Activated CD4-positive, alpha-beta T cell treated with anti-CD3 and anti-CD28 coated beads, Interleukin-2, amount 50 U/mL, for 24 hours (primary cell): Measurements from ENCODE around the gene KNSTRN.

Experiments used
- DNase-seq, 2 donors: peaks; one replicate each; pipeline ENCODE4 v3.0.0-alpha.2; 2020; ENCODE audit warnings: low read depth in 1 of 2, low spot score in 1 of 2

KNSTRN gene

DNA sequence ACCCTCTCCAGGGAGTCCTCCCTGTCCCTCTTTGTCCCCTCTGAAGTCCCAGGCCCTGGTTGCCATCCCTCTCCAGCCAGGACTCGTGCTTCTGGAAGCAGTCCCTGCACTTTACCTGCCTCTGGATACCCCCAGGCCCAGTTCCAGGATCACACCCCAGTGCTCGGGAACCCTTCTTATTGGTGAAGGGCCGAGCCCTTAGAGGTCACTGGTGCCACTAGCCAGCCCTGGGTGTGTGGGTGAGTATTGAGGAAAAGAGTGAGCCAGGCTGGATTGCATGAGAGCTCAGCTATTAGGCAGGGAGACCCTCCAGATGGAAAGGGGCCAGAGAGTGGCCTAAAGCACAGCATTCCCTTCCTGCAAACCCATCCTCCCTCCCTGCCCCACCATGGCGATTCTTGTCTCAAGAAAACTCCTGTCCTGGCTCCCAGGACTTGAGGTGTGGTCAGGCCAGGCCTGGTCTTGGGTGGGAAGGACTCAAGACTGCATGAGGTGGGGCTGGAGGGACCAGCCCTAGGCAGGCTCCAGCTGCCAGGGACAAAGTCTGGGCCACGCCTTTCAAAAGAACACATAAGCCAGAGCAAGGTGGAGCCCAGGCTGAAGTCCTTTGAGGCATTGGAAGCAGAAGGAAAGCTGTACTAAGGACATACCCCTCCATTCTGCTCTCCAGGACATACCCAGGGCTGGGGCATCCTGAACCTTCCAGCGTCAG lies 36.5 kb upstream of the KNSTRN start:
- no peak for DNase-seq

DNA sequence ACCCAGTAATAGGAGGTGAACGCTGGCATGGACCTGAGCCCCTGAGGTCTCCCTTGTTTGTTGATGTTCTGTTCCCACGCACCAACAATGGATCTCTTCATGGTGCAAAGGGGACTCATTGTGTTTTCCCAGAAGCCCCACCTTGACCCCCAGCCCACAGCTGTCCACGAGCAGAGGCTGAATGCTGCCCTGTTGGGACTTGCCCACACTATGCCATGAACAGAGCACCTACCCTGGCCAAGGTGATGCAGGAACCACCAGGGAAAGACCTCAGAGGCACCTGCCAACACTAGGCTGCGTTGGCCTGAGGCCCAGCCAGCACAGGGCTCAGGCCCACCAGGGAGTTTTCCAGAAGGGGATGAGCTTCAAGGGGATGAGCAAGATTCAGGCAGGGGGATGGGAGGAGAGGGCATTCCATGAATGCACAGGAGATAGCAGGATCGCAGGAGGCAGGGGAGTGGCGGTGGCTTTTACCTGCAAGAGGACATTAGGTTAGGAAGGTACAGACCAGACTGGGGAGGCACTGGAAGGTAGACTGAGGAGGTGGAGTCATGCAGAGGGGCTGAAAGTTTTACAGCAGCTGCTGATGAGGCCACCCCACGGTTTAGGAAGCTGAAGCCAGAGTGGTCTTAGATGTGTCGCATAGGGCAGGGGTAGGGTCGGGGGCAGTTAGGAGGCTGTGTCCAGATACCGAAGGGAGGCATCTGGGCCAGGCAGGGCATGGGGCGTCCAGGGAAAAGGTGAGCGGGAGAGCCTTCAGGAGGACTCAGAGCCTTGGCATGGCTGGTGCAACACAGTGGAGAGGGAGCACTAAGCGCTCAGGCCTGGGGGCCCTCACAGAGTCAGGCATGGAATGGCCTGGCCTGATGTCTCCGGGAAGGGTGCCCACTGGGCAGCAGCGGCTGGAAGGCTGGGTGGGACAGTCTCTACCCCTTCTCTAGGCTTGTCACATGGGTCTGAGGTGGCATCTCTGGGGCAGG lies 35.7 kb upstream of the KNSTRN start:
- DNase-seq = no peak

DNA sequence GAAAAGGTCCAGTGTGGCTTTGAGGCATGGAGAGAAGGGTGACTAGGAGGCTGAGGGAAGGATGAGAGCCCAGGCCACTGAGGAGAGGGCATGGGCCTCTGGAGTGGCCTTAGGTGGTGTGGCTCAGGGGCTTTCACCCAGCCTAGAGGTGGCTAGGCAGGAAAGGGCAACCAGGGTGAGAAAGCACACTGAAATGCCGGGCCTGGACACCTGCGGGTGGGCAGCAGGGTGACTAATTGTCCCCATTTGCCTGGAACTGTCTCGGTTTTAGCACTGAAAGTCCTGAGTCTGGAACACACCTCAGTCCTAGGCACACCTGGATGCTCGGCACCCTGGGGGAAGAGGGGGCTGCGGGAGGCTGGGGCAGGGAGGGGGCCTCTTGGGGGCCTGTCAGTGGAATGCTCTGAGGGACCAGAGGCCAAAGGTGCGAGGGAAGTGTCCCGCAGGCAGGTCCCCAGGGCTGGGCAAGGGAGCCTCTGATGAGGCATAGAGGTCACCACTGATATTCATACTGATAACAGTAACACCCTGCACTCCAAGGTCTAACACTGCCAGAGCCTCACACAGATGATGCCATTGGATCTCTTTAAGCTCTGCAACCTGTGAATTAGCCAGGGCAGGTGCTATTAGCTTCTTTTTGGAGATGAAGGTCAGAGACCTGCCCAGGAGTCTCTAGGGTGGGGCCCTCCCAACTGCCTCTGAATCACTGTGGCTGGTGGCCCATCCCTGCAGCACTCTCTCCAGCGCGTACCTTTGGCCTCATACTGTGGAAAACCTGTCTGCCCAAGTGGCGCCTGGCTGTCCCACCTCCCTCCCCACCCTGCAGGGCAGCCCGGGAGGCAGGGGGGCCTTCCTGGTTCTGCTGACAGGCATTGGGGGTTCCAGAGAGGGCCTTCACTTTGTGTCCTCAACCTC lies 34.7 kb upstream of the KNSTRN start:
- DNase-seq = no peak

DNA sequence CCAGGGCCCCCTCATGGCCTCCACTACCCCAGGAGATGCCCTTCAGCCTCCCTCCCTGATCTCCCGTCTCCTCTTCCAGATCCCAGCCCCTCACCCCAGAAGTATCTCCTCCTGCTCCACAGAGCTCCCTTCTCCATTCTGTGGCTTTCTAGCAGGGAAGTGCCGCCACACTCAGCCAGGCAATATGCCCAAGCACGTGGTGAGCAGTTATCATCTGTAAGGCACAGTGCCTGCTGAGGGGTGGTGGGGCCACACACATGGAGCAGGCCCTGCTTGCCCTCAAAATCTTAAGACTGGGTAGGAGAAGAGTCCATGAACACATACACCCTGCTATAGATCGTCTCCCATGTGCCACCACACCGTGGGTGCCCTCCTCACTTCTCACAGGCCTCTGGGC lies 34.0 kb upstream of the KNSTRN start:
- DNase-seq = no peak

DNA sequence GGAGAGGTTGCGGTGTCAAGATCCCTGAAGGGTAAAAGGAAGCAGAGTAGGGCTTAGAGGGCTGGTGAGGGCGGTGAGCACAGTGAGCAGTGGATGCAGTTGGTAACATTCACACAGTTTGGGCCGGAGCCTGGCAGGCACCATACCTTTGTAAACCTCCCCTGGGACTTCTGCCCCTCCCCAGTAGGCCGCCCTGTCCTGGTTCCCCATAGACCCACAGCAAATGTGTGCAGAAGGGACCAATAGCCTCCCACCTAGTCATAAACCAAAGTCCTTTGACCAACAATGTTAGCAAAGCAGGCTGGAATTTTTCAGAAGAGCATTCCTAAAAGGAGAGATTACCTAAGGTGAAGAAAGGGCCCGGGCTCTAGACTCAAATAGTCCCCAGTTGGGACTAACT lies 33.4 kb upstream of the KNSTRN start:
- no peak for DNase-seq

DNA sequence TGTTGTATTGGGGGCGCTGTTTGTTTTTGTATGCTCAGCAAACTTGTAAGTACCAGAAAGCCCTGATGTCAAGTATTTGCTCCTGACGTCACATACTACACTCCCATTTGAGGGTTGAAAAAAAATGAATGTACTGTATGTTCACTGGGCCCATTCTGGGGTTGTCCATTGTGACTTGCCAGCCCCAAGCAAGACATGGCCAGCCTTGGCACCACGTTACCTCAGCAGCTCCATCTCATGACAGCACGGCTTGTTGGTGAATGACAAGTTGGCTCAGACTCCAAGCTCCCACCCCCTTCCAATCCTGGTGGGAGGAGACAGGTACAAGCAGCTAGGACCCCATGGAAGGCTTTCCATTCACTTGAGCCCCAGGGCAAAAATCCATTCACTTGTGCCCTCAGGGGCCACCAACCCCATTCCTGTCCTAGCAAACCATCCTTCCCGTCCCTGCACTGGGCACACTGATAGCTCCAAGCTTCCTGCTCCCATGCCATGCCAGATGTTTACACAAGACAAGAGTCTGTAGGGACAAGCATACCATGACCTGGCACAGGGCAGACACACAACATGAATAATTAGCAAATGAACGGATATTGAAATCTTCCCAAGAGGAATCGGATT lies 30.1 kb upstream of the KNSTRN start:
- no peak for DNase-seq

DNA sequence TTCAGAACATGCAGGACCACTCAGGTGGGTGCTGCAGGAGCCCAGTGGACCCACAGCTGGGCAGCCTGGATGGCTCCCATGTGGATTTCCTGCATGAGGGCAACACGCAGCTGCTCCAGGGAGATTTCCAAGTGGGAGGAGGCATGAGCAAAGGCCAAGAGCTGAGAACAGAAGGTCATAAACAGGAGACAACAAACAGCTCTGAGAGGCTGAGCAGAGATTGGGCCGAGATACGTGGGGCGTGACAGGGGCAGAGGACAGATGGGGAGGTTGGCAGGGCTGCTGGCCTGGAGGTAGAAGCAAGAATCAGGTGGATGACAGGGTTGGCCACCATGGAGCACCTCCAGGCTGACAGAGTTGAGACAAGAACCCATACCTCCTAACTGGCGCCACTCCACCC lies 28.8 kb upstream of the KNSTRN start:
- no peak for DNase-seq

DNA sequence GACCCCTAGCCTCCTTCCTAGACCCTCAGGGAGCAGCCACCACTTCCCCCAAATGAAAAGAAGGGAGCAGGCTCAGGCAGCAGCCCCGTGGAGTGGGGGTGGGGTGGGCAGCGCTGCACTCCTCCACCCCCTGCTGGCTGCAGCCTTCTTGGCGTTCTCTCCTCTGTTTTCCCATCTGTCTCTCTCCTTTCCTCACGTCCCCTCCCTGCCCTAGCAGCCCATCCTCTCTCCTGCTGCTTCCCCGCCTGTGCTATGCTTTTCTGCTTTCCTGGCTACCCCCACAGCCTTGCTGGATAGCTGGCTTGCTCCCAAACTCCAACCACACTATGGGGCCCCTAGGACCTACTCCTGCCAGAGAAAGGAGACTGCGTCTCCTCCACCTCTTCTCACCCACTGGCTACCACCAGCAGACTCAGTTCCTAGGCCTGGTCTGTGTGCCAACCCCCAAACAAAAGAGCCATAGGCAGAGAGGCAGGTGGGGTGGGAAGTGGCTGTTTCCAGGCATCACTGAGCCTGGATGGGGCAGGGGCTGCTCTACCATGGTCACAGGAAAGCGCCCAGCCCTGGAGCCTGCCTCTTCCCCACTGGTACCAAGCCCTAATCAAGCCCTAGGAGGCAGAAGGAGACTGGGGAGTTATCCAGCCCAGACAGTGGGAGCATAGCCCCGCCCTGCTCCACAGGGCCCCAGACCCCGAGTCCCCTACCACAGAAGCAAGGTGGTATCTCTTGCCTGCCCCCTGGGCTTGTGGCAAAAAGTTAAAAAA lies 27.9 kb upstream of the KNSTRN start:
- no peak for DNase-seq

DNA sequence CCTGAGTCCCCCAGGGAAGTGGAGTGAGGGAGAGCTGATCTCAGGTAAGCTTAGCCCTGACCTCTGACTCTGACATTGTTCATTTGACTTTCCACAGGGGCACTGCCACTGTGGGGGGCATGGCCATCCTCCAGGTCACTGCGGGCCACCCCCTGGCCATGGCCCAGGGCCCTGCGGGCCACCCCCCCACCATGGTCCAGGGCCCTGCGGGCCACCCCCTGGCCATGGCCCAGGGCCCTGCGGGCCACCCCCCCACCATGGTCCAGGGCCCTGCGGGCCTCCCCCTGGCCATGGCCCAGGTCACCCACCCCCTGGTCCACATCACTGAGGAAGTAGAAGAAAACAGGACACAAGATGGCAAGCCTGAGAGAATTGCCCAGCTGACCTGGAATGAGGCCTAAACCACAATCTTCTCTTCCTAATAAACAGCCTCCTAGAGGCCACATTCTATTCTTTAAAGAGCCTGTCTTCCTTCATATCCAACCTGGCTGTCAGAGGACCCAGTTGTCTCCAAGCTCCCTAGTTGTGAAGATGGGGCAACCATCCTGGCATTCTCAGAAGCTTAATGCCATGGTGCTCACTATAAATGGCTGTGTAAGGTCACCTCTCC lies 26.4 kb upstream of the KNSTRN start:
- DNase-seq = no peak

DNA sequence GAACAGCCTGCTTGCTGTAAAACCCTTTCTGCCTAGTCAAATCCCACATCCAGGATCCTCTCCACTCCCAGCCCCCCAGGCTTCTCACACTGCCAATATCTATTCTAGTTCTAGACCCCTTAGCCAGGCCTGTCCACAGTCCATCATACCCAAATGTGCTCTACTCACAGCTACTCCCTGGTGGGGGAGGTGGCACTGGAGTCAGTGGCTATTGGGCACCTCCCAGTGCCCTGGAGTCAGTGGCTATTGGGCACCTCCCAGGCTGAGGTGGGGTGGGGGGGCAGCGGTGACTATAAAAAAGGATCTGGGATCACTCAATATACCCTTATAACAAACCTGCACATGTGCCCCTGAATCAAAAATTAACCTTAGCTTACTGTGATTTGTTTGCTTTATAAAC lies 25.3 kb upstream of the KNSTRN start:
- no peak for DNase-seq

DNA sequence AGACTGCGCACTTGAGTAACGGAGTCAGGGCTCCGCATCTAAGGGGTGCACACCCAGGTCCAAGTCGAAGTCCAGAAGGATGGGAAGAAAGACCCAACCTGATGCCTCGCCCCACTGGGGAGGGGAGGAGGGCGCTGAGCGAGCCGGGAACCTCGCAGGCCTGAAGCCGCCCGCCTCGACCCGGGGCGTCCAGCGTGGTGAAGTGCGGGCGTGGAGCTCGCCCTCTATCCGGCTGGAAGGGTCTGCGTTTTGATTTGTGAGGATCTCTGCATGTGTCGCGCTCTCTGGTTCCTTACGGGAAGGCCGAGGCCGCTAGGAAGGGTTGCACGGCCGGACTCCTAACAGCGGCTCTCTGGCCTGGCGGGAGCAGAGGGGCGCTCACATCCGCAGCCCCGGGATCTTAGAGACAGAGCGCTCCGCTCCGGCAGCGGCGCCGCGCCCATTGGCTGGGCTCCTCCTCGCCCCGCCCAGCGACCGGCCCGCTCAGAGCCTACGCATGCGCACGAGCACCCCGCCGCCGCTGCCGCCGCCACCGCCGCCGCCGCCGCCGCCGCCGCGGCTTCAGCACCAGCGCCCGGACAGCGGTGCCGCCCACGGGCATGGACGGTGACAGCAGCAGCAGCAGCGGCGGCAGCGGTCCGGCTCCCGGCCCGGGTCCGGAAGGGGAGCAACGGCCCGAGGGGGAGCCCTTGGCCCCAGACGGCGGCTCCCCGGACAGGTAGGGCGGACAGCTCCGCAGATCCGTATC lies 24.6 kb upstream of the KNSTRN start, which contains the start of gene DISP2:
TSS of gene DISP2 (plus strand) at position 497 of the 748 bp plus-strand sequence. CDS start at position 600, 103 bp downstream.
- peak; percentile 79 to 83 for DNase-seq

DNA sequence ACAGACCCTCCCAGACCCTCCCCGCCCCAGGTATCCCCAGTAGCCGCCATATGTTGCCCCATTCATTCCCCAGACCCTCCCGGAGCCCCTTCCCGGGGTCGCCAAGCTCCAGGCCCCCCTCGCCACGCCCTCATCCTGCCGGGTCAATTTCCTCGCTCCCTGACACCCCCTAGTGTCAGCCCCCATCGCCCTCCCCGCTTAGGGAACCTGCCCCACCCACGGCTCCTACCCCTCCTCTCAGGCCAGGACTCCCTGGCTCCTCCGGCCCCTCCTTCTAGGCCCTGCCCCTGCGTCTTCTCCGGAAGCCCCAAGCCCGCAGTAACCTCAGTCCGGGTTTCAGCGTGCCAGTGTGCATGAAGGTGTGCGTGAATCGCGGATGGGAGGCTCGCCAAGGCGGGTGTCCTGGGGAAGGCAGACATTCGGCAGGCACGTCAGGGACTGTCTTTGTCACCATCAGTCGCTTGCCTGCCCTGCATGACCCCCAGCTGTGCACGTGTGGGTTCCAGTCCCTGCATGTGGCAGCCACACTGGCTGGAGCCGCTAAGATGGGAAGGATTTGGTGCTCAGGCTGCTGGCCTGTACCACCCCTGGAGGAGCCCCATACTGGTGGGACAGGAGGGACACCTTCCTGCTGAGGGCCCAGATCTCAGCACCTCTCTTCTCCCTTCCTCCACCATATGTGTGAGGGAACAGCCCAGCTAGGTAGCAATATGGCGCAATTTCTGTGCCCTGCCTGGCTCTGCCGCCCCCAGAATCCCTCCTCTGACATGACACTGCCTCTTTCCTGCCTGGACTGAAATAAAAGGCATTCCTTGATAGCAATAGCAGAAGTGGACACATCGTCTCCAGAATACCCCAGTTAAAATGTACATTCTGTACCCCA lies 23.8 kb upstream of the KNSTRN start:
- no peak for DNase-seq

DNA sequence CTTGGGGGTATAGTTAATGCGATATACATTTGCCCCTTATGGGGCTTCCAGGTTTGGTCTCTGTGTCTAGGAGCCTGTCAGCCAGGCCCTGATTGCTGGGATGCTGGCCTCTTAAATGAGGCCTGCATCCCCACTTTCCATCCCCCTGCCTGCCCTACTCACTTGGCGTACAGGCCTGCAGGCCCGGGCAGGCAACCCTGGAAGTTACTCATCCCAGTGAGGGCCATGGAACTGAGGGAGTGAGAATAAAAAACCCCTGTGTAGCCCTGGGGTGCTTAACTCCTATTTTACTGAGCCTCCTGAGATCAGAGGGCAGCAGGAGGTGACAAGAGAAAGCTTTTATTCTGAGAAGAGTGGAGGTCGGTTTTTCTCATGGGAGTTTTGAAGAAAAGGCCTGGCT lies 22.5 kb upstream of the KNSTRN start:
- DNase-seq = no peak

DNA sequence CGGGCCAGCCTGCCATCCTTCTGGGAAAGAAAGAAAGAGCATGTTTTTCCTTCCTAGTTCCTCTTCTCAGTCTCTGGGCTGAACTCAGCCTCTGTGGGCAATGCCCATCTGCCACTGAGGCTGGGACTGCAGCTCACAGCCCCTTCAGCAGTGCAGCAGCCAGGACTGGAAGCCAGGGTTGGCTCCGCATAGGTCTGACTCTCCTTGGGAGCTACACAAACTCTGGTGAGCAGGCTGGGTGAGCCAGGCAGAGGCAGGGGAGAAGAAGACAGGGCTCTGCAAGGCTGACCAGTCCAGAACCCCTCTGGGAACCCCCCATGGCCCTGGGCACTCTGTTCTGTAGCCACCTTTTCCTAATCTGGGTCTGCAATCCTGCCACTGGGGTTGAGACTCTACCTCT lies 20.9 kb upstream of the KNSTRN start:
- DNase-seq = no peak

DNA sequence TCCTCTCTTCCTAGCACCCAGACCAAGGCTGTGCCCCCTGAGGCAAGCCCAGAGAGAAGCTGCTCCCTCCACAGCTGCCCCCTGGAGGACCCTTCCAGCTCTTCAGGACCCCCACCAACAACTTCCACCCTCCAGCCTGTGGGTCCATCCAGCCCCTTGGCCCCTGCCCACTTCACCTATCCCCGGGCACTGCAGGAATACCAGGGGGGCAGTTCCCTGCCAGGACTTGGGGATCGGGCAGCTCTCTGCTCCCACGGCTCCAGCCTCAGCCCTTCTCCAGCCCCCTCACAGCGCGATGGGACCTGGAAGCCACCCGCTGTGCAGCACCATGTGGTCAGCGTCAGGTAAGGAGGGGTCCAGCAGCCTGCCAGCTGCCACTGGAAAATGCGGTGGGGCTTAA lies 18.9 kb upstream of the KNSTRN start:
- no peak for DNase-seq

DNA sequence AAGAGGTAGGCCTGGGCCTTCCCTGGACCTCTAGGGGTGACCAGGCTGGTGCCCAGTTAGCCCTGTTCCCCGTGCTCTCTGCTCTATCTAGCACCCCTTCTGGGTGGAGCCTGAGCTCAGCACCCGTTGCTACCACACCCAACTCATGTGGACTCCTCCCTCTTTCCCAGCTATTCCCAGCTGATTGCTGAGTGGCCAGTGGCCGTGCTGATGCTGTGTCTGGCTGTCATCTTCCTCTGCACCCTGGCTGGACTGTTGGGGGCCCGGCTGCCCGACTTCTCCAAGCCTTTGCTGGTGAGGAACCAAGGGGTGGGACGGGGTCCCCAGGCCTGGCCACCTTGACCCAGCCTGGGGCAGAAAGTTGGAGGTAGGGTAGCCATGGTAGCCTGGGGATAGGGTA lies 18.3 kb upstream of the KNSTRN start:
- DNase-seq = no peak

DNA sequence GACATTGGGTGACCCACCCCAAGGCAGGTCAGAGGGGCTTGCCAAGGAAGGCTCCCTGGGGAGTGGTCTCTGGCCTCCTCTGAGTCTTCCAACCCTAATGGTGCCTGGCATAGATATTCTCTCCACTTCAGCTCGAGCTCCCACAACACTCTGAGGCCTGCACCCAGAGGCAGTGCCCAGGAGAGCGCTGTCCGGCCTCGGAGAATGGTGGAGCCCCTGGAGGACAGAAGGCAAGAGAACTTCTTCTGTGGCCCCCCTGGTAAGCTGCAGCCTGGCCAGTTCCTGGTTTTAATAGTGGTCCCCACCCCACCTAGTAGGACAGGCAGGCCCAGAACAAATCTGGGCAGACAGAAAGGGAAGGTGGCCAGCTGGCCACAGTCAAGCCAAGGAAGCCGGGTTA lies 17.5 kb upstream of the KNSTRN start:
- DNase-seq = no peak
